NCI-H128 (cell line): Measurements from ENCODE around the gene CSMD2.
"Not testable (repeated sequence)": the region's sequence is repeated elsewhere in the genome, so short reads cannot be mapped to it uniquely, and the experiment has no call there.

Source experiments
- DNase-seq: peaks from one replicate; lab custom pipeline; 2025; ENCODE audit not compliant: unreplicated experiment; lab: John Stamatoyannopoulos, UW

CSMD2 gene

DNA sequence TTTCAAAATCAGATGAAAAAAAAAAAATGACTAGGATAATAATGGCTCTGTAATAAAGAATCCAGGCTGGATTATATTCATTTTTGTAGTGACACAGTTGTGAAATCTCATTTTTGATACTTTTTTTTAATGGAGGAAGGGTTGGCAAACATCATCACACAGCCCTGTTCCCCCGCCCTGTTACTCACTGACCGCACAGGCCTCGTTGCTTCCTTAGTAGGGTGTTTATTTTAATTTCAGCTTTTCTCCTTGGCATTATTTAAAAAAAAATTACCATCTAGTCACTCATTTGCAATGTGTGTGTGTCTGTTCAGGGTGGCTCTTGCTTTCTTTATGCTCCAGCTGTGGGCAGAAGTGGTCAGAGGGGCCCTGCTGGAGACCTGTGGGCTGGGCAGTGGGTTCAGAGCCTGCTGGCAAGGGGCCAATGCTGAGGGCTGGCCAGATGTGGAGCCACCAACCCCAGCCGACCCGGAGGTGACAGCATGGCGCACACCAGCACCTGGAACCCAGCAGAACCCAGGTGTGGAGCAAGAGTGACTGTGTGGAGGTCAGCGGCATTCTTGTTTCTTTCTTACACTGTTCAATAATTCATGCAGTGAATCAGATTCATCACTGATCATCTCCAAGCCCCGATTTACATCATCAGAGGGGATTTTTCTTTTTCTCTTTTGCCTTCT is 648.0 kb downstream of the CSMD2 start:
- DNase-seq: no peak

GRCh38 chr1:33516428-33516827 is 648.6 kb downstream of the CSMD2 start:
- DNase-seq: no peak

GRCh38 chr1:33515607-33516006 is 649.4 kb downstream of the CSMD2 start:
- DNase-seq: no peak

GRCh38 chr1:33515112-33515511 is 649.9 kb downstream of the CSMD2 start:
- DNase-seq: no peak

- no peak for DNase-seq
Observed at GRCh38 chr1:33512226-33513011, 652.6 kb downstream of the CSMD2 start.

- DNase-seq: not testable (repeated sequence)
Observed at GRCh38 chr1:33509276-33509675, 655.8 kb downstream of the CSMD2 start.

GRCh38 chr1:33508151-33508550 is 656.9 kb downstream of the CSMD2 start:
- DNase-seq: no peak

DNA sequence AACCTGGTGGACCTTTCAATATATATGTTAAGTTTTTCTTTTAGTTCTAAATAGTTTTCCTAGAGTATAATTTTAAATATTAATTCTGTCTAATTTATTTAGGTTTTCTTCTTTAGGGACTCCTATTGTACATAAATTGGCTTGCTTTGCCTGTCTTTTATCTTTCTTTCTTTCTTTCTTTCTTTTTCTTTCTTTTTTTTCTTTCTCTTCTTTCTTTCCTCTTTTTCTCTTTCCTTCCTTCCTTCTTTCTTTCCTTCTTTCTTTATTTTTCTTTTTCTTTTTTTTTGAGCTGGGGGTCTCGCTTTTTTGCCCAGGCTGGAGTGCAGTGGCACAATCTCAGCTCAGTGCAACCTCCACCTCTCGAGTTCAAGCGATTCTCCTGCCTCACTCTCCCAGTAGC is 657.4 kb downstream of the CSMD2 start:
- DNase-seq: no peak

DNA sequence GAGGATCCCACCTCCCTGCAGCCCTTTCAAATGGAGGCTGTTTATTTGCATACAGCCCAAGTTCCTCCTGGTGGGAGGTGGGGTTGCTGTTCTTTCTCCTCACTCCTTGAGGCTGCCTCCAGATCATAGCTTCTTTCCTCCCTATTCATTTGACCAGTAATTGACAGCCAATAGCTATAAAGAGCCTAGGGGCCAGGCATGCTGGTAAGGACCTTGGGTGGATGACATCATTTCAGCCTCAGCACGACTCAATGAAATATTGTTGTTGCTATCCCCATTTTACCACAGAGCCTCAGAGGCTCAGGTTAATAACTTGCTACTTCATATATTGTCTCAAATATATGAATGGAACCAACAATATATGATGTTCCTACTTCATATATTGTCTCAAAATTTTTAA is 661.5 kb downstream of the CSMD2 start:
- DNase-seq: no peak

DNA sequence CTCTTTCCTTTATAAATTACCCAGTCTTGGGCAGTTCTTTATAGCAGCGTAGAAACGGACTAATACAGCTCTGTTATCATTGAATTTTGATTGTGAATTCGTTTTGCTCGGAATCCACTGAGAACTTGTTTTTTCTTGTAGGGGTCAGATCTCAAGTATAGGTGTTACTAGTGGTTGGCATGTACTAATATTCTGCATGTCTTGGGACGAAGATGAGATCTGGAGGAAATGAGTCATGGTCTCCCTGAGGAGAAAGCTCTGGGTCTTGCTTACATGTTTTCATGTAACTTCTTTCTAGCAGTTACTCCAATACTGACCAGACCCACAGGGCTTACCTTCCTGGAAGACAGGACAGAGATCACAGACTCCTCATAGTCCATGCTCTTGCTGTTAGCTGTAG is 662.3 kb downstream of the CSMD2 start:
- no peak for DNase-seq

- DNase-seq: no peak
Observed at GRCh38 chr1:33501774-33502173, 663.3 kb downstream of the CSMD2 start.

GRCh38 chr1:33501309-33501708 is 663.7 kb downstream of the CSMD2 start:
- DNase-seq: no peak

DNA sequence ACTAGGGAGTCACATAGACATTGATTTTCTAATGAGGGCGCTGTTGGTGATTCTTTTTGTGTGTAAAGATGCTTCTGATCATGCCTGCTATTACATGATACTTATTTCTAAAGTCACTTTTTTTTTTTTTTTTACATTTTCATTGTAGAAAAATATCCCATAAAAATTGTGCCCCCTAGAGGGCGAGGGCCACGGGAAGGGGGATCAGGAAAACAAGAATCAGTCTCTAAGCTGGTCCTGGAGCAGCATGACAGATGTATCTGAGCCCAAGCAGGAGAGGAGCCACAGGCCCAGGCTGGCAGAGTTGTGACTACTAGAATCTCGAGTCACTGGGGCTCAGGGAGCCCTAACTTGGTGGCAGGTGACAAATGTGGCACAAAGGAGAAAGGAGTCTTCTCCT is 664.5 kb downstream of the CSMD2 start:
- no peak for DNase-seq

DNA sequence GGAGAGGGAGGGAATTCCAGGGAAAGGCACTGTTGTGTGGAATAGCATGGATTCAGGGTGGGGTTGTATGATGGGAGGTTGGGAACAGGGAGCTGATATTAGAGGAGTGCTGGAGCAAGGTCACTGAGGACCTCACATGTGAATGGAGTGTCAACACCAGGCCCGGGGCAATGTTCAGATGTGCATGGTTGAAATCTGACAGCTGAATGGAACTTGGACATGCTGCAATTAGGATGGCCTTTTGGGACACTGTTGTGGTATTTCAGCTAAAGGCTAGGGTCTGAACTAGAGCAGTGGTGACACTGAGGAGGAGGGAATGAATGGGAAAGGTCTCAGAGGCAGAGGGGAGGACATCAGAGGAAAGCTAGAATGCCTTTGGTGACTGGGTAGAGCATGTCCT is 667.6 kb downstream of the CSMD2 start:
- no peak for DNase-seq

- DNase-seq: no peak
Observed at GRCh38 chr1:33494929-33495328, 670.1 kb downstream of the CSMD2 start.

DNA sequence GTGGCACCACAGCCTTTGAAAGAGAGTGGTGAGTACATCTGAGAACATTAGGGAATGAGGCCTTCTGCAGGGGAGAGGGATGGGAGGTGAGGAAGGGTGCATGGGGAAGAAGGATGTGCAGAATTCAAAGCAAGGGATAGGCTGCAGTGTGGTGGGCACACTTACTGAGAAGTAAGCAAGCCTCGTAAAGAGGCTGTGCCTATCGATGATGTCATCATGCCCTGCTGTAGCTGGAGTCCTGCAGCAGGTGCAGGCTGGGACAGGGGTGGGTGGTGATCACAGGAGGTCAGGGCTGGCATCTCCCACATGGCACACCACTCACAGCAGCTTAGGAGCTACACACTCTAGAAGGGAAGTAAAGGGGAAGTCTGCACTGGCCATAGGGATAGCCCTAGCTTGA is 676.4 kb downstream of the CSMD2 start:
- no peak for DNase-seq

- DNase-seq: no peak
Observed at GRCh38 chr1:33482412-33482811, 682.6 kb downstream of the CSMD2 start.

DNA sequence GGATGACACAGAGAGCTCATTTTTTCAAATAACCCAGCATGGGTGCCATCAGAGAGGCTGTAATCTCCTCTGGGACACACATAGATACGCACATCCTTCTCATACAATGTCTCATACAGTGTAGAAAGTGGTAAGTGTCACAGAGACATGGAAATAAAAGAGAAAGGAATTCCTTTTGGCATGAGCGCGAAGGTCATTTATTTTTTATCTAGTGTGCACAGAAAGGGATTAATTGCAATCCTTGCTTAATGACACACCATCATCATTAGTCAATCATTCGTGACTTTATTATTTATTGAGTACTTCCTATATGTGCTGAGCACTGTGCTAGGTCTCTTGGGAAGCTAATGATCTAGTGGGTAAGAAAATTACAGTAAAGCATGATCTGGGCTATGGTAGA is 687.6 kb downstream of the CSMD2 start:
- DNase-seq: no peak

DNA sequence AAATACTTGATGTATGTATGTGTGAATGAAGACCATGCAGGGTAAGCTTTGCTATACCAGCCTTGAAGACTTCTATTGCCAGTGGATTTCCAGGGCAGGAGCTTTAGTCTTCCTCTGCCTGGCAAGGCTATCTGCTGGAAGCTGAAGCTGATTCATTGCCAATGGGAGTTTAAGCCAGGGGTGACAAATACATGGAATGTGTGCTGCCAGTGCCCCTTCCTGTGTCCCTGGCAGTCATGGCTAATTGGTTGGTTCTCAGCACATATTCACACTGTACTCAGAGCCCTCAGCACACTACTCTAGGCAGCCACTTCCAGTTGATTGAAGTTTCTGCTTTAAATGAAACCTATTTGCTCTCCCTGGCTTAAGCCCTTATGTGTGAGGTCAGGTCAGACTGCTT is 691.1 kb downstream of the CSMD2 start:
- DNase-seq: no peak

DNA sequence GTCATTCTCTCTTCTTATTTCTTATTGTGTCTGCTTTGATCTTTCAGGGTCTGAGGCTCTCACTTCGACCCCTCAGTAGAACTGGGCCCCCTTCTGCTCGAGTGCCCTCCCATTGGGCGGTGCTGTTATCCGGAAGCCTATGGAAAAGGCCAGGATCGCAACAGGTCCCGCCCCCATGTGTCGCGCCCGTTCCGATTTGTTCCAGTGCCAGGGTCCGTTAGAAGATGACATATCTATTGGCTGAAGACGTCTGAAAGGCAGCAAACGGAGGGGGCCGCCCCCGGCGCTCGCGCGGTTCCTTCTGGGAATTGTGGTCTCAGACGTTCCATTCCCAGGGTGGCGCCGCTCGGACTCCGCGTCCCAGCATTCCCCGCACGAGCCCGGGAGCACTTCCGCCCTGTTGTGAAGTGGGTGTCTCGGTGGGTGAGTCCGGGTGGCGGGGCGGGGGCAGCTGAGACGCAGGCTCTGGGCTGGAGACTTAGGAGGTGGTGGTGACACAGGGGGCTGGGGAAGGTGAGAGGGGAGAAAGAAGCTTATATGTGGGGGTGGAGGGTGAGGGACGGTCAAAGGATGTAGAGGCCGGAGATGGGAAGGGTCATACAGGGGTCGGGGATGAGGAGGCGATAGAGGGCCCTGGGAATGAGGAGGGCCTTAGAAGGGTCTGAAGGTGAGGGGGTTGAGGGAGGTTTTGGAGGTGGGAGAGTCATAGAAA is 692.6 kb downstream of the CSMD2 start, which contains the start of gene ZSCAN20:
ZSCAN20 (plus strand) TSS at position 377 of the 712 bp plus-strand sequence. CDS start 6,644 bp downstream, outside the sequence.
- DNase-seq: peak; percentile 97

DNA sequence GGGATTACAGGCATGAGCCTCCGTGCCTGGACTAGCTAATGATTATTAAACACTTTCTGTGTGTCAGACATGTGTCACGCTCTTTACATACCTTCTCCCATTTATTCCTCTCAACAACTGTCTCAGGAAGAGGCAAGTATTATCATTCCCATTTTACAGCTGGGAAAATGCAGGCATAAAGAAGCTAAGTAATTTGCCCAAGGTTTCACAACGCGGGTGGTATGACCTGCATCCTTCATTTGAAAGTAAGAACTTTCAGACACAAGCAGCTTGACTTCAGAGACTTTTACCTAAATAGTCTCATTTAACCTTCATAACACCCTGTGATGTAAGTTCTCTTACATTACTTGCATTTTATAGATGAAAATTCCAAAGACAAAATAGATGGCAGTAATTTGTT is 693.6 kb downstream of the CSMD2 start:
- DNase-seq: no peak

DNA sequence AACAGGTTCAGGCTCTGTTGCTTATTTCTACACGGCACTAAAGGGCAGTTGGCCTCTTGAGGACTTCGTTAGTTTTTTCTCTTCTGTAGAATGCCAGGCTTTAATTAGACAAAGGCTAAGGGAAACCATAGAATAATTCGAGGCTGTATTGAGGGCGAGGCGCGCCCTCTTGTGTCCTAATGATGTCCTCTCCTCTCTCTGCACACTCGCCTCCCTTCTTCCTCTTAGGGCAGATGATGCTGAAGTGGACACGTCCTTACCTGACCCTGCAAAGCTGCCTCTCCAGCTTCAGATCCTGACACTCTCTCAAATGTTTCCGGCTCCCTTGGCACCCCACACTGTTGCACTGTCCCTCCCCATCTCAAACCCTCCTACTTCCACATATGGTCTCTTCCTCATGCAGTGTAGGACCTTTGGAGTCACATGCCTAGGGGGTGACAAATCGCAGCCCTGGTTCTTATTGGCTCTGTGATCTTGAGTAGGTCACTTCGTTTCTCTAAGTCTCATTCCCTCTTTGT is 694.5 kb downstream of the CSMD2 start:
- DNase-seq: peak; percentile 83
